NT2/D1 (cell line): ENCODE measurements around the gene GATA6.

Experiments
- YY1 ChIP-seq: IDR thresholded peaks from 2 replicates; pipeline ENCODE4 v1.6.1; 2011; ENCODE audit not compliant: insufficient read length, insufficient read depth
- ZNF274 ChIP-seq: IDR thresholded peaks from 2 replicates; pipeline ENCODE4 v1.6.1; 2011; ENCODE audit warnings: mild to moderate bottlenecking, low read depth, low read length

GRCh38 chr18:22219568-22220355, 50.4 kb downstream of the GATA6 start:
- TF ChIP-seq YY1 (no peak), ZNF274 (no peak)
